22Rv1 (cell line): ENCODE data around the gene DDA1.

ENCODE experiments used
- ZFX ChIP-seq: fragments of 450-650 bp; IDR thresholded peaks from 2 replicates; pipeline ENCODE4 v1.6.1; 2017; ENCODE audit warnings: antibody characterized with exemption, borderline replicate concordance
- TF ChIP-seq, protein P1 (sequence below): fragments of 450-650 bp; IDR thresholded peaks from 2 replicates; pipeline ENCODE4 v1.5.1; 2017; ENCODE audit warnings: mild to moderate bottlenecking

DNA sequence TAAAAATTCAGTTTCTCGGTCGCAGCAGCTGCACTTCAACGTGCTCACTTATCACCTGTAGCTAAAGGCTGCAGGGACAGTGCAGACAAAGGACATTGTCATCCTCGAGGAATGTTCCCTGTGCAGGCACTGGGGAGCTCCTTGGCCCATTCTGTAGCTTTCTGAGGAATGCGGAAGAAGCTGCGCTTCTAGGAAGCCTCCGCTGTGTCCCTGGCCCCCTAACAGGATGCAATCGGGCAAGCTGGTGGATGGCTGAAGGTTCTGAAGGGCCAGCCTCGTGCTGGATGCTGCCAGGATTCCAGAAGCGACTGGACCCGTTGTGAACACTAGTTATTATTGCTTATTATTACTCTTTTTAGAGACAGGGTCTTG, 17.2 kb downstream of the DDA1 start:
- TF ChIP-seq, protein P1, sequence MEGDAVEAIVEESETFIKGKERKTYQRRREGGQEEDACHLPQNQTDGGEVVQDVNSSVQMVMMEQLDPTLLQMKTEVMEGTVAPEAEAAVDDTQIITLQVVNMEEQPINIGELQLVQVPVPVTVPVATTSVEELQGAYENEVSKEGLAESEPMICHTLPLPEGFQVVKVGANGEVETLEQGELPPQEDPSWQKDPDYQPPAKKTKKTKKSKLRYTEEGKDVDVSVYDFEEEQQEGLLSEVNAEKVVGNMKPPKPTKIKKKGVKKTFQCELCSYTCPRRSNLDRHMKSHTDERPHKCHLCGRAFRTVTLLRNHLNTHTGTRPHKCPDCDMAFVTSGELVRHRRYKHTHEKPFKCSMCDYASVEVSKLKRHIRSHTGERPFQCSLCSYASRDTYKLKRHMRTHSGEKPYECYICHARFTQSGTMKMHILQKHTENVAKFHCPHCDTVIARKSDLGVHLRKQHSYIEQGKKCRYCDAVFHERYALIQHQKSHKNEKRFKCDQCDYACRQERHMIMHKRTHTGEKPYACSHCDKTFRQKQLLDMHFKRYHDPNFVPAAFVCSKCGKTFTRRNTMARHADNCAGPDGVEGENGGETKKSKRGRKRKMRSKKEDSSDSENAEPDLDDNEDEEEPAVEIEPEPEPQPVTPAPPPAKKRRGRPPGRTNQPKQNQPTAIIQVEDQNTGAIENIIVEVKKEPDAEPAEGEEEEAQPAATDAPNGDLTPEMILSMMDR, result no peak
- no peak for TF ChIP-seq ZFX
